Measurements from ENCODE around the gene AIG1.
A peak's percentile ranks its signal among the peaks of the same experiment; 100 is the strongest.
"Not testable (repeated sequence)": the region's sequence is repeated elsewhere in the genome, so short reads cannot be mapped to it uniquely, and the experiment has no call there.

AIG1 gene

DNA sequence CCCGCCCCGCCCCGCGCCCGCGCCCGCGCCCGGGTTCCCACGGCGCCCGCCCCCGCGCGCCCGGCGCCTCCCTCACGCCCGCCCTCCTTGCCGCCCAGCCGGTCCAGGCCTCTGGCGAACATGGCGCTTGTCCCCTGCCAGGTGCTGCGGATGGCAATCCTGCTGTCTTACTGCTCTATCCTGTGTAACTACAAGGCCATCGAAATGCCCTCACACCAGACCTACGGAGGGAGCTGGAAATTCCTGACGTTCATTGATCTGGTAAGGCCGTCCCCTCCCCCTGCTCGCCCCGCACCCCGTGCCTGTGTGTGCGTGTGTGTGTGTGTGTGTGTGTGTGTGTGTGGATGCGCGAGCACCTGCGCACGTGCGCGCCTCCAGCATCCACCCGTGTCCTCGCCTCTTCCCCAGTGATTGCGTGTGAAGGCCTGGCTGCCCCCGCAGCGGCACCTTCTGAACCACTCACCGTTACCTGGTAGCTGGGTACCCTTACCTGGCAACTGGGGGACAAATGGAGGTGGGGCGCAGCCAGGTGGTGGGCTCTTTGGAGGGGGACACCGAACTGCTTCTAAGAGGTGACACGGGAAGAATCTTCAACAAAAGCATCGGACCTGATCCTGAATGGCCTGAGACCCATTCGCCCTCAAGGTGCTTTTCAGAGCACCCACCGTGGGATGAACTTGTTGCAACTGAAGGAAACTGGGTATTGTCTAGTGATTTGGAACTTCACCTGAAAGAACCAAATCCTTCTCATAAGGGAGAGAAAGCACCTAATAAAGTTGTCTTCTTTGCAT is at the start of gene AIG1:
Gene AIG1 (plus strand): TSS at position 84 of the 791 bp plus-strand sequence. CDS start 37 bp downstream, at position 121.
- Histone ChIP-seq H3K4me1 (ENCODE audit: control insufficient read depth in 1 of 2, insufficient read depth in 2 of 2, low read length in 2 of 2) (peaks cover 15% of the 10 kb centered on the region in 2 donors), H3K4me3 (ENCODE audit: low read depth in 1 of 2, low read length in 2 of 2) (peak within 1 kb of the TSS; percentile 77 to 78), H3K9me3 (ENCODE audit: control insufficient read depth in 1 of 2, low read length in 2 of 2) (no peaks in the 10 kb centered on the region), H3K36me3 (ENCODE audit: control insufficient read depth in 1 of 2, insufficient read depth in 2 of 2, low read length in 2 of 2) (no peaks in the 10 kb centered on the region), H3K27me3 (ENCODE audit: low read depth, low read length) (no peaks in the 10 kb centered on the region), H3K27ac (ENCODE audit: low read length) (peak within 1 kb of the TSS; percentile 87)

GRCh38 chr6:143014764-143015163 is 45.9 kb upstream of the AIG1 start:
- Histone ChIP-seq H3K4me3 (ENCODE audit: low read depth in 1 of 2, low read length in 2 of 2) (no peak overlapping the region), H3K27ac (ENCODE audit: low read length) (no peak overlapping the region), H3K36me3 (ENCODE audit: control insufficient read depth in 1 of 2, insufficient read depth in 2 of 2, low read length in 2 of 2) (no peaks in the 10 kb centered on the region), H3K27me3 (ENCODE audit: low read depth, low read length) (no peaks in the 10 kb centered on the region), H3K4me1 (ENCODE audit: control insufficient read depth in 1 of 2, insufficient read depth in 2 of 2, low read length in 2 of 2) (no peaks in the 10 kb centered on the region), H3K9me3 (ENCODE audit: control insufficient read depth in 1 of 2, low read length in 2 of 2) (peaks cover 0 to 4% of the 10 kb centered on the region in 2 donors)

GRCh38 chr6:143015300-143015706 is 45.4 kb upstream of the AIG1 start:
- H3K9me3 ChIP-seq (ENCODE audit: control insufficient read depth in 1 of 2, low read length in 2 of 2), result peaks cover 0 to 4% of the 10 kb centered on the region in 2 donors
- H3K27me3 ChIP-seq (ENCODE audit: low read depth, low read length), result no peaks in the 10 kb centered on the region
- H3K36me3 ChIP-seq (ENCODE audit: control insufficient read depth in 1 of 2, insufficient read depth in 2 of 2, low read length in 2 of 2), result no peaks in the 10 kb centered on the region
- no peak overlapping the region for H3K4me3 ChIP-seq (ENCODE audit: low read depth in 1 of 2, low read length in 2 of 2)
- no peak overlapping the region for H3K27ac ChIP-seq (ENCODE audit: low read length)
- no peaks in the 10 kb centered on the region for H3K4me1 ChIP-seq (ENCODE audit: control insufficient read depth in 1 of 2, insufficient read depth in 2 of 2, low read length in 2 of 2)

DNA sequence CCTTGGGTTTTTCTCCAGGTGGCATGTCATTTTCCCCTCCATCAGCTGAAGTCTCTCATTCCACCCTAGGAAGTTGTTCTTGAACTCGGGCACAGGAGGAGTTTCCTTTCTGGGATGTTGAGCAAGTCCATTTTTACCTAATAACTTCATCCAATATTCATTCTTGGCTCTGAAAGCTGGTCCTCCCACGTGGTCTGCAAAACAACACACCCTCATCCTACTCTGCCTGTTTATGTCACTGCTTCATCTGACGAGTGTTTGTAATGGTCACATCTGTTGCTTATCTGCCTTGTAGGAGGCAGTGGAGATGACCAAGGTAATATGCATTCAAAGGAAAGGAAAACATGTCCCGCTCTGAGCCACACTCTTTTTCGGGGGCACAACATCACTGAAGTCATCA is 41.7 kb upstream of the AIG1 start:
- Histone ChIP-seq H3K4me1 (ENCODE audit: control insufficient read depth in 1 of 2, insufficient read depth in 2 of 2, low read length in 2 of 2) (no peaks in the 10 kb centered on the region), H3K36me3 (ENCODE audit: control insufficient read depth in 1 of 2, insufficient read depth in 2 of 2, low read length in 2 of 2) (no peaks in the 10 kb centered on the region), H3K27me3 (ENCODE audit: low read depth, low read length) (no peaks in the 10 kb centered on the region), H3K9me3 (ENCODE audit: control insufficient read depth in 1 of 2, low read length in 2 of 2) (peaks cover 0 to 4% of the 10 kb centered on the region in 2 donors), H3K27ac (ENCODE audit: low read length) (no peak overlapping the region), H3K4me3 (ENCODE audit: low read depth in 1 of 2, low read length in 2 of 2) (no peak overlapping the region)

DNA sequence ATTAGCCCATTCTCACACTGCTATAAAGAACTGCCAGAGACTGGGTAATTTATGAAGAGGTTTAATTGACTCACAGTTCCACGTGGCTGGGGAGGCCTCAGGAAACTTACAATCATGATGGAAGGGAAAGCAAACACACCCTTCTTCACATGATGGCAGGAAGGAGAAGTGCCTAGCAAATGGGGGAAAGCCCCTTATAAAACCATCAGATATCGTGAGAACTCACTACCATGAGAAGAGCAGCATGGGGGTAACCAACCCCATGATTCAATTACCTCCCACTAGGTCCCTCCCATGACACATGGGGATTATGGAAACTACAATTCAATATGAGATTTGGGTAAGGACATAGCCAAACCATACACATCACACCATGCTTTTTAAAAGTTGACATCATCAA is 39.8 kb upstream of the AIG1 start:
- H3K27me3 ChIP-seq (ENCODE audit: low read depth, low read length); H3K36me3 ChIP-seq (ENCODE audit: control insufficient read depth in 1 of 2, insufficient read depth in 2 of 2, low read length in 2 of 2); H3K9me3 ChIP-seq (ENCODE audit: control insufficient read depth in 1 of 2, low read length in 2 of 2); H3K4me1 ChIP-seq (ENCODE audit: control insufficient read depth in 1 of 2, insufficient read depth in 2 of 2, low read length in 2 of 2); H3K27ac ChIP-seq (ENCODE audit: low read length); H3K4me3 ChIP-seq (ENCODE audit: low read depth in 1 of 2, low read length in 2 of 2): not testable (repeated sequence)

DNA sequence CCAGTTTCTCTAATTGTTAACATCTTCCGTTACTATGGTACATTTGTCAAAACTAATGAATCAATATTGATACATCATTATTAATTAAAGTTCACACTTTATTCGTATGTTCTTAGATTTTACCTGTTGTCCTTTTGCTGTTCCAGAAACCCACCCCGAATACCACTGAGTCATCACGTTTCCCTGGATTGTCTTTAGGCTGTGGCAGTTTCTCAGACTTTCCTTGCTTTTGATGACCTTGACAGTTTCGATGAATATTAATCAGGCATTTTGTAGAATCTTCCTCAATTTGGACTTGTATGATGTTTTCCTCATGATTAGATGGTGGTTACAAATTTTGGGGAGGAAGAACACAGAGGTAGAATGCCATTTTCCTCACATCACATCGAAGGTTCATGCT is 39.1 kb upstream of the AIG1 start:
- no peak overlapping the region for H3K27ac ChIP-seq (ENCODE audit: low read length)
- H3K4me3 ChIP-seq (ENCODE audit: low read depth in 1 of 2, low read length in 2 of 2), result no peak overlapping the region
- H3K9me3 ChIP-seq (ENCODE audit: control insufficient read depth in 1 of 2, low read length in 2 of 2), result peaks cover 0 to 4% of the 10 kb centered on the region in 2 donors
- no peaks in the 10 kb centered on the region for H3K4me1 ChIP-seq (ENCODE audit: control insufficient read depth in 1 of 2, insufficient read depth in 2 of 2, low read length in 2 of 2)
- H3K27me3 ChIP-seq (ENCODE audit: low read depth, low read length), result no peaks in the 10 kb centered on the region
- H3K36me3 ChIP-seq (ENCODE audit: control insufficient read depth in 1 of 2, insufficient read depth in 2 of 2, low read length in 2 of 2), result no peaks in the 10 kb centered on the region

- no peaks in the 10 kb centered on the region for H3K27me3 ChIP-seq (ENCODE audit: low read depth, low read length)
- no peak overlapping the region for H3K4me3 ChIP-seq (ENCODE audit: low read depth in 1 of 2, low read length in 2 of 2)
- no peaks in the 10 kb centered on the region for H3K36me3 ChIP-seq (ENCODE audit: control insufficient read depth in 1 of 2, insufficient read depth in 2 of 2, low read length in 2 of 2)
- no peaks in the 10 kb centered on the region for H3K4me1 ChIP-seq (ENCODE audit: control insufficient read depth in 1 of 2, insufficient read depth in 2 of 2, low read length in 2 of 2)
- no peaks in the 10 kb centered on the region for H3K9me3 ChIP-seq (ENCODE audit: control insufficient read depth in 1 of 2, low read length in 2 of 2)
- no peak overlapping the region for H3K27ac ChIP-seq (ENCODE audit: low read length)
Measured at GRCh38 chr6:143022587-143022986, 38.1 kb upstream of the AIG1 start.

DNA sequence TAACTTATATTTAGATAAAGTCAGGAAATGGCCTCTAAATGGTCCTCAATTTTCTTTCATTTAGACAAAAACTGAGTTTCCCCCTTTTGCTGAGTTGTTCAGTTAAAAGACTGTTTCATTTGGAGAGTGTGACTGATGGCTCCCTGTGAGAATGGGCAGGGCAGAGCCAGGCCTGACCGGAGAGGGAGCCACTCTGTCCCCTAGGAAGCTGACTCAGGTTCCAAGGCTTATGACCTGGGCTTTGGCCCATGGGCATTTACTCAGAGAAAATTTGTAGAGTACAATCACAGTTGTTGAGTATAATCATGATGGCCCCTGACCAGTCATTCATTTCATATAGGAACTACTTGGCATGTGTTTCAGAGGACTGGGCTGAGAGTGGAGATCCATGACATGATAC is 37.0 kb upstream of the AIG1 start:
- H3K4me3 ChIP-seq (ENCODE audit: low read depth in 1 of 2, low read length in 2 of 2), result no peak overlapping the region
- H3K36me3 ChIP-seq (ENCODE audit: control insufficient read depth in 1 of 2, insufficient read depth in 2 of 2, low read length in 2 of 2), result no peaks in the 10 kb centered on the region
- H3K4me1 ChIP-seq (ENCODE audit: control insufficient read depth in 1 of 2, insufficient read depth in 2 of 2, low read length in 2 of 2), result no peaks in the 10 kb centered on the region
- no peak overlapping the region for H3K27ac ChIP-seq (ENCODE audit: low read length)
- H3K27me3 ChIP-seq (ENCODE audit: low read depth, low read length), result no peaks in the 10 kb centered on the region
- H3K9me3 ChIP-seq (ENCODE audit: control insufficient read depth in 1 of 2, low read length in 2 of 2), result no peaks in the 10 kb centered on the region

DNA sequence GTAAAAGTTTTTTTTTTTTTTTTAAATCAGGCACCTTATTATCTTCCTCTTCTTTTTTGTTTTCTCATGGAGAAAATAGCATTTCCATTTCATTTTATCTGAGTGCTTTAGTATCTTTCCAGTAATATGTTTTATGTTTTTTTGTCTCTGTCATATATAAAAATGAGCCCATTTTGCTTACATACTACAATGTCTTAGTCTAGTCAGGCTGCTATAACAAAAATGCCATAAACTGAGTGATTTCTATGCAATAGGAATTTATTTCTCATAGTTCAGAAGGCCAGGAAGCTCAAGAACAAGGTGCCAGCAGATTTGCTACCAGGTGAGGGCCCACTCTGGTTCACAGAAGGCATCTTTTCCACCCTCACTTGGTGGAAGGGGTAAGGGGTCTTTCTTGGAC is 35.7 kb upstream of the AIG1 start:
- no peak overlapping the region for H3K27ac ChIP-seq (ENCODE audit: low read length)
- H3K36me3 ChIP-seq (ENCODE audit: control insufficient read depth in 1 of 2, insufficient read depth in 2 of 2, low read length in 2 of 2), result no peaks in the 10 kb centered on the region
- no peaks in the 10 kb centered on the region for H3K27me3 ChIP-seq (ENCODE audit: low read depth, low read length)
- H3K4me1 ChIP-seq (ENCODE audit: control insufficient read depth in 1 of 2, insufficient read depth in 2 of 2, low read length in 2 of 2), result no peaks in the 10 kb centered on the region
- no peak overlapping the region for H3K4me3 ChIP-seq (ENCODE audit: low read depth in 1 of 2, low read length in 2 of 2)
- no peaks in the 10 kb centered on the region for H3K9me3 ChIP-seq (ENCODE audit: control insufficient read depth in 1 of 2, low read length in 2 of 2)

GRCh38 chr6:143026696-143027449 is 33.8 kb upstream of the AIG1 start:
- no peaks in the 10 kb centered on the region for H3K36me3 ChIP-seq (ENCODE audit: control insufficient read depth in 1 of 2, insufficient read depth in 2 of 2, low read length in 2 of 2)

DNA sequence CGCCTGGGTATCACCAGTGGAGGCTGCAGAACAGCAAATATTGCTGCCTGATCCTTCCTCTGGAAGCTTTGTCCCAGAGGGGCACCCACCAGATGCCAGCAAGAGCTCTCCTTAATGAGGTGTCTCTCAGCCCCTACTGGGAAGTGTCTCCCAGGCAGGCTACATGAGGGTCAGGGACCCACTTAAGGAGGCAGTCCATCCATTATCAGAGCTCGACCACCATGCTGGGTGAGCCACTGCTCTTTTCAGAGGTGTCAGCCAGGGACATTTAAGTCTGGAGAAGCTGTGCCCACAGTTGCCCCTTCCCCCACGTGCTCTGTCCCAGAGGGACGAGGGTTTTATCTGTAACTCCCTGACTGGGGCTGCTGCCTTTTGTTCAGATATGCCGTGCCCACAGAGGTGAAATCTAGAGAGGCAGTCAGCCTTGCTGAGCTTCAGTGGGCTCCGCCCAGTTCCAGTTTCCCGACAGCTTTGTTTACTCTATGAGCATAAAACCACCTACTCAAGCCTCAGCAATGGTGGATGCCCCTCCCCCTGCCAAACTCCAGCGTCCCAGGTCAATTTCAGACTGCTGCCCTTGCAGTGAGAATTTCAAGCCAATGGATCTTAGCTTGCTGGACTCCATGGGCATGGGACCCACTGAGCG is 25.9 kb upstream of the AIG1 start:
- Histone ChIP-seq H3K36me3 (ENCODE audit: control insufficient read depth in 1 of 2, insufficient read depth in 2 of 2, low read length in 2 of 2) (no peaks in the 10 kb centered on the region), H3K4me1 (ENCODE audit: control insufficient read depth in 1 of 2, insufficient read depth in 2 of 2, low read length in 2 of 2) (no peaks in the 10 kb centered on the region), H3K27ac (ENCODE audit: low read length) (no peak overlapping the region), H3K9me3 (ENCODE audit: control insufficient read depth in 1 of 2, low read length in 2 of 2) (no peaks in the 10 kb centered on the region), H3K27me3 (ENCODE audit: low read depth, low read length) (no peaks in the 10 kb centered on the region), H3K4me3 (ENCODE audit: low read depth in 1 of 2, low read length in 2 of 2) (no peak overlapping the region)

More at GRCh38 chr6:143026696-143027449, 33.8 kb upstream of the AIG1 start:
- H3K4me1 ChIP-seq (ENCODE audit: control insufficient read depth in 1 of 2, insufficient read depth in 2 of 2, low read length in 2 of 2), result no peaks in the 10 kb centered on the region
- H3K9me3 ChIP-seq (ENCODE audit: control insufficient read depth in 1 of 2, low read length in 2 of 2), result no peaks in the 10 kb centered on the region
- no peak overlapping the region for H3K27ac ChIP-seq (ENCODE audit: low read length)
- no peak overlapping the region for H3K4me3 ChIP-seq (ENCODE audit: low read depth in 1 of 2, low read length in 2 of 2)
- no peaks in the 10 kb centered on the region for H3K27me3 ChIP-seq (ENCODE audit: low read depth, low read length)
